Measurements from ENCODE around the gene SLC51A. TPM values are rescaled to one million over a fixed set of nuclear protein-coding genes. Genes with fewer than 3 reads are reported as not detected.

Gene SLC51A
- total RNA-seq, 6 donors from 2014 or later, result 0.89 to 3.2 (median 1.1) TPM

DNA sequence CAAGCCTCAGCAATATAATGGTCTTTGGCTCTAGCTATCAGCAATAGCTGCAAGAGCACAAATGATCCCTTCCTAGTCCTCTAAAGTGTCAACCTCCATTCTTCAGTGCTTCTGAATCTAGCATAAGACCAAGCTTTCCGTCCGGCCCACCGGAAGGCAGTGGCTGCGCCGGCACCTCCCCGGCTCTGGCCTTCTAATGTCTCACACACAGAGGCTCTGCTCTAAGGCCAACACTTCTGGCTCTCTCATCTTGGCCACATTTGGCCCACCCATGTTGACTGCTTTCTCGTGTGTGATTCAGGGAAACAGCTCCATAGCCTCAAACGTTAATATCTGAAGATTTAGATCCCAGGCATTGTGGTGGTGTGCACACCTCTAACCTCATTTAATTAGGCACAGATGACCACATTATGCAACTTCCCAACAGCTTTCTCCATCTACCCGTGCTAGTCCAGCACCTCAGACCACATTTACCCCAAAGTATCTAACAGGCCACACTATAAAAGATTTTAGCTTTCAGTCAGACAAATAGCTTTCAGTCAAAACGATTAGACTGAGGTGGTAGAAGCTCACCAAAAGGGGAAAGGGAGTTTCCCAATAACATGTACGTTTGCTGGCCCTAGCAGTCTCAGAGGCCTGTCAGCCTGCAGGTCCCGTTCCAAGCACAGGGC is 19.3 kb downstream of the SLC51A start:
- WGBS, 2 donors, result 70 to 77% methylated on average over 12 of the region's 12 CpGs
- Histone ChIP-seq H3K4me3 (no peak overlapping the region), H3K4me1 (no peaks in the 10 kb centered on the region), H3K36me3 (peaks cover 14 to 46% (median 31%) of the 10 kb centered on the region in 4 donors), H3K27me3 (no peaks in the 10 kb centered on the region), H3K9me3 (no peaks in the 10 kb centered on the region), H3K27ac (no peak overlapping the region)
- DNase-seq (no peak), ATAC-seq (ENCODE audit: low FRiP score in 2 of 2) (peak in 1 of 2 donors; percentile 54)
- TF ChIP-seq POLR2AphosphoS5 (IDR thresholded peaks at IDR 0.05), result no peak
- TF ChIP-seq POLR2A (IDR thresholded peaks at IDR 0.05), result no peak
- TF ChIP-seq EP300 (IDR thresholded peaks at IDR 0.05), result no peak
- no peak for TF ChIP-seq CTCF (IDR thresholded peaks at IDR 0.05)

DNA sequence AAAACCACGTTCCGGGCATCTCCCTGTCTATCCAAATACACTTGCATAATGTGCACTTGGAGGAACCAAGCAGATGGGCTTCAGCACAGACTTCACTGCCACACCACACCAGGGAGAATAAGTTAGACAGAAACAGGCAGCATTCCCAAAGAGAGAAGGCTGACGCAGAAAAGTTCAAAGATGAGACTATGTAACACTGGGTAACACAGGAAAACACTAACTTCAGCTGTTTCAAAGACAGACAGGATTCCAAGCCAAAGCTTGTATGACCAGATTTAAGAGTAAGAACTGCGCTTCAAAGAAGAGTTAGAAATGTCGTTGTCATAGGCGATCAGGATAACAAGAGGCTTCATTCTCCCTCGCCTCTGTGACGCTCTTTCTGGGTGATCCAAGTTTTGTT is 19.9 kb downstream of the SLC51A start:
- Histone ChIP-seq H3K36me3 (peaks cover 14 to 52% (median 35%) of the 10 kb centered on the region in 4 donors), H3K4me1 (no peaks in the 10 kb centered on the region), H3K27me3 (no peaks in the 10 kb centered on the region), H3K4me3 (no peak overlapping the region), H3K27ac (no peak overlapping the region), H3K9me3 (no peaks in the 10 kb centered on the region)
- 86 to 88% methylated on average over 8 of the region's 8 CpGs for WGBS, 2 donors
- ATAC-seq (ENCODE audit: low FRiP score in 2 of 2) (peak in 1 of 2 donors; percentile 12), DNase-seq (no peak)
- TF ChIP-seq POLR2AphosphoS5 (IDR thresholded peaks at IDR 0.05) (no peak), EP300 (IDR thresholded peaks at IDR 0.05) (no peak), POLR2A (IDR thresholded peaks at IDR 0.05) (no peak), CTCF (IDR thresholded peaks at IDR 0.05) (no peak)

GRCh38 chr3:196237203-196237602 is 20.9 kb downstream of the SLC51A start:
- TF ChIP-seq POLR2AphosphoS5 (IDR thresholded peaks at IDR 0.05) (no peak), POLR2A (IDR thresholded peaks at IDR 0.05) (no peak), CTCF (IDR thresholded peaks at IDR 0.05) (no peak), EP300 (IDR thresholded peaks at IDR 0.05) (no peak)
- DNase-seq, result no peak
- Histone ChIP-seq H3K27me3 (no peaks in the 10 kb centered on the region), H3K27ac (no peak overlapping the region), H3K9me3 (no peaks in the 10 kb centered on the region), H3K36me3 (peaks cover 20 to 62% (median 45%) of the 10 kb centered on the region in 4 donors), H3K4me1 (no peaks in the 10 kb centered on the region), H3K4me3 (no peak overlapping the region)
- WGBS, 2 donors, result 81 to 85% methylated on average over 5 of the region's 5 CpGs
- ATAC-seq (ENCODE audit: low FRiP score in 2 of 2), result no peak

DNA sequence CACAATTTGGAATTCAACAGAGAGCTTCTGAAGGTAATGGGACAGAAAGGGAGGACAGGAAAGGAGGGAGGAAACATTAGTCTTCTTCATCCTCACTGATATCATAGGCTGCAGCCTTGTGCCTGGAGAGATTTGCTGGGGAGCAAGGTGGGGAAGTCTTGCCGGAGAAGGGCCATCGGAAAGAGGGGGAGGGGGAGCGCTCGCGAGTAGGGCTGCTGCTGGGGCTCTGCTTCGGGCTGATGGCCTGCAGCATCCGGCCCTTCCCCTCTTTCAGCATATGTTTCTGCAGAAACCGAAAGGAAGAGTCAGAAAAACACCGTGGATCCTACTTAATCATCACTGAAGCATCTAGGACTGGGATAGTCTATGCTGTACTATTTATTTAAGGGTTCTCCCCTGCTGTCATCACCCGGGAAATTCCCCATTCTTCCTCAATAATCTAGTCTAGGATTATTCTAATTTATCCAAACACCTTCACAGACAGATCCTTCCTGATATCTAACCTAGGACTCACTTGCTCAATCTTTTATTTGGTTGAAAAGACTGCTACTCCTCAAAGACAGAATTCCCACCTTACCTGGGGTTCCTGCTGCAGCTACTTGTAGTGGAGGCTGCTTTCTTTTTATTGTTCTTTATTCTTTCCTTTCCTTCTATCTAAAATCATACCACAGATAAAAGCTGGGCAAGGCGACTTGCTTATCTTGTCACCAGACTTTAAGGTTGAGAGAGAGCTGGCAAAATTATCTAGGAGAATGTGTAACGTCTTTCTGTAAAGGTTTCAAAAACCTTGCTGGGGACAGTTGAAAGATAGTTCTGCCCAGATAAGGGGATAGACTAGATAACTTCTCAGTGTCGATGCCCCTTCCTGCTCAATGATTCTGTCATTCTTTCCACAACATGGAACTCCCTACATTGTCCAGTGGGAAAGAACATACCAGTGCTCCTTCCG is 22.6 kb downstream of the SLC51A start:
- Histone ChIP-seq H3K4me3 (no peak overlapping the region), H3K27me3 (no peaks in the 10 kb centered on the region), H3K4me1 (no peaks in the 10 kb centered on the region), H3K9me3 (no peaks in the 10 kb centered on the region), H3K36me3 (peaks cover 22 to 69% (median 53%) of the 10 kb centered on the region in 4 donors), H3K27ac (no peak overlapping the region)
- DNase-seq (no peak), ATAC-seq (ENCODE audit: low FRiP score in 2 of 2) (no peak)
- TF ChIP-seq EP300 (IDR thresholded peaks at IDR 0.05) (no peak), CTCF (IDR thresholded peaks at IDR 0.05) (no peak), POLR2A (IDR thresholded peaks at IDR 0.05) (no peak), POLR2AphosphoS5 (IDR thresholded peaks at IDR 0.05) (no peak)
- 76 to 85% methylated on average over 14 of the region's 14 CpGs for WGBS, 2 donors
